SK-N-SH (cell line): ENCODE results near the gene PKNOX2.

Source experiments
- CHD2 ChIP-seq: fragments of 150-350 bp; IDR thresholded peaks from 2 replicates; pipeline ENCODE4 v1.6.1; 2018; ENCODE audit warnings: low read length; ENCODE audit not compliant: partially characterized antibody
- EZH2phosphoT487 ChIP-seq: fragments of 200-600 bp; sonication (generic); IDR thresholded peaks from 2 replicates; pipeline ENCODE4 v1.6.1; 2017; ENCODE audit warnings: low read depth, mixed run types, mild to moderate bottlenecking, antibody characterized with exemption, moderate library complexity, borderline replicate concordance
- RFX5 ChIP-seq: IDR thresholded peaks from 2 replicates; pipeline ENCODE4 v1.6.1; 2012; ENCODE audit warnings: mild to moderate bottlenecking, improper control_type of control experiment, low read length
- SIN3A ChIP-seq: IDR thresholded peaks from 2 replicates; pipeline ENCODE4 v1.6.1; 2012; ENCODE audit warnings: low read depth, mild to moderate bottlenecking, low read length, moderate library complexity, borderline replicate concordance
- SMC3 ChIP-seq: IDR thresholded peaks from 2 replicates; pipeline ENCODE4 v1.6.1; 2012; ENCODE audit warnings: low read depth, low read length, improper control_type of control experiment
- TF ChIP-seq, protein P1 (sequence below): fragments of 200-600 bp; sonication (generic); IDR thresholded peaks from 2 replicates; pipeline ENCODE4 v1.6.1; 2017; ENCODE audit warnings: antibody characterized with exemption, mild to moderate bottlenecking, moderate library complexity
- TF ChIP-seq, protein P2 (sequence below): IDR thresholded peaks from 2 replicates; pipeline ENCODE4 v1.4.0; 2012; ENCODE audit warnings: low read depth

DNA sequence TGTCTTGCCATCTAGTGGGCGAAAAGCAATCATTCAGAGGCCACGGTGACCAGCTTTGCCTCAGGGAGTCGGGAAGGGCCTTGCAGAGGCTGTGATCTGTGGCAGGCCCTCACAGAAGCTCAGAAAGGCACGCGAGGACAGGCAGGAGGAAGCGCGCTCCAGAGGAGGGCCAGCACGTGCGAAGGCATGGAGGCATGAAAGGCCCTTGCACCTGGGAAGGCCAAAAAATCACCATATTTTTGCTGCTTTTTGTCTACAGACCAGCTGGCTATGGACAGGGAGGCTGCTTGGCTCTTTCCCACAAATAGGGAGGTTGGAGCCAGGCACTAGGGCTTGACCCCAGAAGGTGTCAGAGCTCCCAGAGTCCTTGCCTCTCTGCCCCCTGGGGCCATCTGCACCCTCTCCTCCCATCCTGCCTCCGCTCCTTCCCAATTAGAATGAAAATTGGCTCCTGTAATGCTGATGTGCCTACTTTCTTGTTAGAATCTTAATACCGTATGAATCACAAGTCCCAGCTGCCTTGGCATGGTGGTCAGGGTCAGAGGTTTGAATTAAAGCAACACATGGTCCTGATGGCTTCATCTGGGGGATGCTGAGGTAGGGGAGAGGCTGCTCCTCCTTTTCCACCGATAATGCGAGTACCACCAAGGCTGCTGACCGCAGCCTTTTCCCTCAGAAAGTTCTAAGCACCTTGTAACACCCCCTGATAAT, 262.4 kb downstream of the PKNOX2 start:
- no peak for TF ChIP-seq SIN3A
- no peak for TF ChIP-seq RFX5
- TF ChIP-seq, protein P1, sequence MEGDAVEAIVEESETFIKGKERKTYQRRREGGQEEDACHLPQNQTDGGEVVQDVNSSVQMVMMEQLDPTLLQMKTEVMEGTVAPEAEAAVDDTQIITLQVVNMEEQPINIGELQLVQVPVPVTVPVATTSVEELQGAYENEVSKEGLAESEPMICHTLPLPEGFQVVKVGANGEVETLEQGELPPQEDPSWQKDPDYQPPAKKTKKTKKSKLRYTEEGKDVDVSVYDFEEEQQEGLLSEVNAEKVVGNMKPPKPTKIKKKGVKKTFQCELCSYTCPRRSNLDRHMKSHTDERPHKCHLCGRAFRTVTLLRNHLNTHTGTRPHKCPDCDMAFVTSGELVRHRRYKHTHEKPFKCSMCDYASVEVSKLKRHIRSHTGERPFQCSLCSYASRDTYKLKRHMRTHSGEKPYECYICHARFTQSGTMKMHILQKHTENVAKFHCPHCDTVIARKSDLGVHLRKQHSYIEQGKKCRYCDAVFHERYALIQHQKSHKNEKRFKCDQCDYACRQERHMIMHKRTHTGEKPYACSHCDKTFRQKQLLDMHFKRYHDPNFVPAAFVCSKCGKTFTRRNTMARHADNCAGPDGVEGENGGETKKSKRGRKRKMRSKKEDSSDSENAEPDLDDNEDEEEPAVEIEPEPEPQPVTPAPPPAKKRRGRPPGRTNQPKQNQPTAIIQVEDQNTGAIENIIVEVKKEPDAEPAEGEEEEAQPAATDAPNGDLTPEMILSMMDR, result no peak
- TF ChIP-seq, protein P2, sequence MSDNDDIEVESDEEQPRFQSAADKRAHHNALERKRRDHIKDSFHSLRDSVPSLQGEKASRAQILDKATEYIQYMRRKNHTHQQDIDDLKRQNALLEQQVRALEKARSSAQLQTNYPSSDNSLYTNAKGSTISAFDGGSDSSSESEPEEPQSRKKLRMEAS, result no peak
- TF ChIP-seq EZH2phosphoT487, result no peak
- no peak for TF ChIP-seq CHD2
- TF ChIP-seq SMC3, result no peak
